HL-60 (cell line): ENCODE data around the gene TMEM221.

ENCODE experiments used
- DNase-seq, 2 experiments: peaks; one replicate each; pipeline ENCODE4 v3.0.0-alpha.2; 2010 to 2020; ENCODE audit warnings: low read depth in 1 of 2, low spot score in 1 of 2
- H3K27ac ChIP-seq: fragments of 250-450 bp; sonication (Bioruptor Pico); replicated peaks from 2 replicates; pipeline ENCODE4 v1.5.1; 2020; ENCODE audit warnings: mild to moderate bottlenecking, moderate library complexity
- H3K27me3 ChIP-seq: fragments of 250-450 bp; sonication (Bioruptor Pico); 2 replicates; pipeline ENCODE4 v1.5.1; 2021; ENCODE audit warnings: mild to moderate bottlenecking, moderate library complexity; ENCODE audit not compliant: insufficient read depth, poor library complexity, severe bottlenecking
- H3K4me3 ChIP-seq: replicated peaks from 2 replicates; pipeline ENCODE4 v1.5.1; 2011; ENCODE audit warnings: mild to moderate bottlenecking, control low read depth, low read length; ENCODE audit not compliant: insufficient read depth
- GABPA ChIP-seq: IDR thresholded peaks from 2 replicates; pipeline ENCODE4 v1.6.1; 2012; ENCODE audit warnings: low read depth
- POLR2AphosphoS5 ChIP-seq: IDR thresholded peaks from 2 replicates; pipeline ENCODE4 v1.6.1; 2012; ENCODE audit warnings: low read depth
- SPI1 ChIP-seq: IDR thresholded peaks from 2 replicates; pipeline ENCODE4 v1.6.1; 2012; ENCODE audit warnings: low read depth, mild to moderate bottlenecking, borderline replicate concordance
- TF ChIP-seq, protein P1 (sequence below): IDR thresholded peaks from one replicate; pipeline ENCODE4 v1.5.1; 2011; ENCODE audit warnings: low read length, control low read depth, inconsistent platforms; ENCODE audit not compliant: insufficient read depth
- TF ChIP-seq, protein P2 (sequence below): IDR thresholded peaks from 2 replicates; pipeline ENCODE4 v1.6.1; 2012; ENCODE audit warnings: low read depth; ENCODE audit not compliant: insufficient replicate concordance

TMEM221 gene

DNA sequence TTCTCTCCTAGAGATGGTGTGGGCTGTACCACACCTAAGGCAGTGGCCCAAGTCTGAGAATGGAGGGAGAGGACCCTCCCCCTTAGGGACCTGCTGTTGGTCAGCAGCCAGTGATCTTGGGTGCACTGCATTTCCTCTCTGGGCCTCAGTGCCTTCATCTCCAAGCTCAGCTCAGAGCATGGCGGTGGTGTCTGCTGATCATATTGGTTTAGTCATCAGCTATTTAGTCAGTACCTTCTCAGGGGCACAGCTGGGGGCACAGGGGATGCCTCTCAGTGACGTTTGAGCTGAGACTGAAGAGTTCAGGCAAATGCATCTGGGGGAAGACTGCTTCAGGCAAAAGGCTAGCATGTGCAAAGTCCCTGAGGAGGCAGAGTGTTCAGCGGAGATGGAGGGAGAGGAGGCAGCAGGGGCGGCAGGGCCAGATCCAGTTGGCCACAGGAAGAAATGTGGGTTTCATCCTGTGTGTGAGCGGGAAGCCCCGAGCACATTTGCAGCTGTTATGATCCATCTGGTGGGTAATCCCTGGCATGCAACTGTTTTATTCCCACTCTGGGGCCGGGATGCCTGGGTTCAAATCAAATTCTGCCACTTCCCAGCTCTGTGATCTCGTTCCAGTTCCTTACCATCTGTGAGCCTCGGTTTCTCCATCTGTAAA, 47.3 kb upstream of the TMEM221 start:
- no peak for DNase-seq
- Histone ChIP-seq H3K27me3 (no peaks in the 10 kb centered on the region), H3K4me3 (no peak overlapping the region), H3K27ac (no peak overlapping the region)
- TF ChIP-seq GABPA: no peak
- no peak for TF ChIP-seq SPI1
- TF ChIP-seq POLR2AphosphoS5: no peak
- TF ChIP-seq, protein P1, sequence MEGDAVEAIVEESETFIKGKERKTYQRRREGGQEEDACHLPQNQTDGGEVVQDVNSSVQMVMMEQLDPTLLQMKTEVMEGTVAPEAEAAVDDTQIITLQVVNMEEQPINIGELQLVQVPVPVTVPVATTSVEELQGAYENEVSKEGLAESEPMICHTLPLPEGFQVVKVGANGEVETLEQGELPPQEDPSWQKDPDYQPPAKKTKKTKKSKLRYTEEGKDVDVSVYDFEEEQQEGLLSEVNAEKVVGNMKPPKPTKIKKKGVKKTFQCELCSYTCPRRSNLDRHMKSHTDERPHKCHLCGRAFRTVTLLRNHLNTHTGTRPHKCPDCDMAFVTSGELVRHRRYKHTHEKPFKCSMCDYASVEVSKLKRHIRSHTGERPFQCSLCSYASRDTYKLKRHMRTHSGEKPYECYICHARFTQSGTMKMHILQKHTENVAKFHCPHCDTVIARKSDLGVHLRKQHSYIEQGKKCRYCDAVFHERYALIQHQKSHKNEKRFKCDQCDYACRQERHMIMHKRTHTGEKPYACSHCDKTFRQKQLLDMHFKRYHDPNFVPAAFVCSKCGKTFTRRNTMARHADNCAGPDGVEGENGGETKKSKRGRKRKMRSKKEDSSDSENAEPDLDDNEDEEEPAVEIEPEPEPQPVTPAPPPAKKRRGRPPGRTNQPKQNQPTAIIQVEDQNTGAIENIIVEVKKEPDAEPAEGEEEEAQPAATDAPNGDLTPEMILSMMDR: no peak
- TF ChIP-seq, protein P2, sequence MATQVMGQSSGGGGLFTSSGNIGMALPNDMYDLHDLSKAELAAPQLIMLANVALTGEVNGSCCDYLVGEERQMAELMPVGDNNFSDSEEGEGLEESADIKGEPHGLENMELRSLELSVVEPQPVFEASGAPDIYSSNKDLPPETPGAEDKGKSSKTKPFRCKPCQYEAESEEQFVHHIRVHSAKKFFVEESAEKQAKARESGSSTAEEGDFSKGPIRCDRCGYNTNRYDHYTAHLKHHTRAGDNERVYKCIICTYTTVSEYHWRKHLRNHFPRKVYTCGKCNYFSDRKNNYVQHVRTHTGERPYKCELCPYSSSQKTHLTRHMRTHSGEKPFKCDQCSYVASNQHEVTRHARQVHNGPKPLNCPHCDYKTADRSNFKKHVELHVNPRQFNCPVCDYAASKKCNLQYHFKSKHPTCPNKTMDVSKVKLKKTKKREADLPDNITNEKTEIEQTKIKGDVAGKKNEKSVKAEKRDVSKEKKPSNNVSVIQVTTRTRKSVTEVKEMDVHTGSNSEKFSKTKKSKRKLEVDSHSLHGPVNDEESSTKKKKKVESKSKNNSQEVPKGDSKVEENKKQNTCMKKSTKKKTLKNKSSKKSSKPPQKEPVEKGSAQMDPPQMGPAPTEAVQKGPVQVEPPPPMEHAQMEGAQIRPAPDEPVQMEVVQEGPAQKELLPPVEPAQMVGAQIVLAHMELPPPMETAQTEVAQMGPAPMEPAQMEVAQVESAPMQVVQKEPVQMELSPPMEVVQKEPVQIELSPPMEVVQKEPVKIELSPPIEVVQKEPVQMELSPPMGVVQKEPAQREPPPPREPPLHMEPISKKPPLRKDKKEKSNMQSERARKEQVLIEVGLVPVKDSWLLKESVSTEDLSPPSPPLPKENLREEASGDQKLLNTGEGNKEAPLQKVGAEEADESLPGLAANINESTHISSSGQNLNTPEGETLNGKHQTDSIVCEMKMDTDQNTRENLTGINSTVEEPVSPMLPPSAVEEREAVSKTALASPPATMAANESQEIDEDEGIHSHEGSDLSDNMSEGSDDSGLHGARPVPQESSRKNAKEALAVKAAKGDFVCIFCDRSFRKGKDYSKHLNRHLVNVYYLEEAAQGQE: no peak

DNA sequence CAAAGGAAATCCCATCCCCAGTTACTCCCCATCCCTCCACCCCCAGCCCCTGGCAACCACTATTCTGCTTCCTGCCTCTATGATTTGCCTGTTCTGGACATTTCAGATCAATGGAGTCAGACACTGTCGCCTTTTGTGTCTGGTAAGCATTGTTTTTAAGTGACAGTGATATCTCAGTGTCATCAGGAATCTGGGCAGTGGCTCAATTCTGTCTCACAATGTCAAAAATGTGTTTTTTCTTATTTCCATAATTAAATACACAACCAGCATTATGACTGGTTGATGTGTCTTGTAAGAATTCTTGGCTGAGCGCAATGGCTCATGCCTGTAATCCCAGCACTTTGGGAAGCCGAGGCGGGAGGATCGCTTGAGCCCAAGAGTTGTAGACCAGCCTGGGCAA, 42.8 kb upstream of the TMEM221 start:
- DNase-seq: no peak
- Histone ChIP-seq H3K4me3 (no peak overlapping the region), H3K27ac (no peak overlapping the region), H3K27me3 (no peaks in the 10 kb centered on the region)
- TF ChIP-seq GABPA: no peak
- TF ChIP-seq SPI1: no peak
- TF ChIP-seq POLR2AphosphoS5: no peak
- TF ChIP-seq, protein P1: no peak
- TF ChIP-seq, protein P2: no peak

DNA sequence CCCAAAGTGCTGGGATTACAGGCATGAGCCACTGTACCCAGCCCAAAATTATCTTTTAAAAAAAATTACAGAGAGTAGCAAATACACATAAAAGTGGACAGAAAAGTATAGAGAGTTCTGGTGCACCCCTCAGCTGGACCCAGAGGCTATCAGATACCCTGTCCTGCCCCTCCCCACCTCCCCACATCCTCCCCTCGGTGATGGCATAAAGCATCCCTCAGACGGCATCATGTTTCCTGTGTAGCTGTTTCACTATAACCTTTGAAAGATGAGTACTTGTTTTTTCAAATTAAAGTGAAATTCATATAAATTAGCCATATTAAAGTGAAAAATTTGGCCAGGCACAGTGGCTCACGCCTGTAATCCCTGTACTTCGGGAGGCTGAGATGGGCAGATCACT, 41.9 kb upstream of the TMEM221 start:
- no peak overlapping the region for H3K4me3 ChIP-seq
- H3K27ac ChIP-seq: no peak overlapping the region
- DNase-seq: no peak
- TF ChIP-seq, protein P1: no peak
- TF ChIP-seq, protein P2: no peak
- TF ChIP-seq SPI1: no peak
- TF ChIP-seq POLR2AphosphoS5: no peak
- TF ChIP-seq GABPA: no peak
- H3K27me3 ChIP-seq: no peaks in the 10 kb centered on the region
